Fibroblast of the aortic adventitia (primary cell): ENCODE measurements around the gene PPP1R14B. TPM values are rescaled to one million over a fixed set of nuclear protein-coding genes. Genes with fewer than 3 reads are reported as not detected.

Experiments used
- DNase-seq: peaks from one replicate; pipeline ENCODE4 v3.0.0-alpha.2; 2010; ENCODE audit warnings: low read depth
- H3K4me3 ChIP-seq: 2 replicates; pipeline ENCODE4 v1.5.1; 2011; ENCODE audit warnings: low read depth, mild to moderate bottlenecking, control low read depth, low read length, moderate library complexity
- CTCF ChIP-seq: IDR thresholded peaks from 2 replicates; pipeline ENCODE4 v1.5.1; 2011; ENCODE audit warnings: mild to moderate bottlenecking, low read length, control low read depth, inconsistent platforms; ENCODE audit not compliant: insufficient read depth
- total RNA-seq: library from RNA; depleted of rRNA; stranded (reverse); fragments of >200 nt; gene quantifications from 2 replicates; pipeline ENCODE4 v1.2.3, GENCODE V29; 2012; ENCODE audit warnings: low replicate concordance

PPP1R14B gene
- total RNA-seq, 1 donor: 264 TPM

GRCh38 chr11:64291262-64291751 is 44.6 kb upstream of the PPP1R14B start, which contains the start of gene KCNK4:
Gene KCNK4 (plus strand): TSS chr11:64291302. CDS start chr11:64293019, 1,717 bp downstream.
- TF ChIP-seq CTCF: no peak
- DNase-seq: no peak
- H3K4me3 ChIP-seq: peak within 1 kb of the TSS; percentile 40

- no peak overlapping the region for H3K4me3 ChIP-seq
- TF ChIP-seq CTCF: no peak
- no peak for DNase-seq
Measured at GRCh38 chr11:64290352-64291261, 43.9 kb upstream of the PPP1R14B start.

- no peak for DNase-seq
- H3K4me3 ChIP-seq: no peak overlapping the region
- no peak for TF ChIP-seq CTCF
Measured at GRCh38 chr11:64289002-64289564, 42.3 kb upstream of the PPP1R14B start.

- no peak for TF ChIP-seq CTCF
- no peak overlapping the region for H3K4me3 ChIP-seq
- DNase-seq: no peak
Measured at GRCh38 chr11:64288353-64288750, 41.6 kb upstream of the PPP1R14B start.

- H3K4me3 ChIP-seq: no peak overlapping the region
- TF ChIP-seq CTCF: no peak
- no peak for DNase-seq
Measured at GRCh38 chr11:64287676-64288352, 41.1 kb upstream of the PPP1R14B start.

- H3K4me3 ChIP-seq: no peak overlapping the region
- TF ChIP-seq CTCF: no peak
- DNase-seq: no peak
Measured at GRCh38 chr11:64286801-64287159, 40.0 kb upstream of the PPP1R14B start.
